Measurements from ENCODE around the gene RIMS4.

The RIMS4 gene

DNA sequence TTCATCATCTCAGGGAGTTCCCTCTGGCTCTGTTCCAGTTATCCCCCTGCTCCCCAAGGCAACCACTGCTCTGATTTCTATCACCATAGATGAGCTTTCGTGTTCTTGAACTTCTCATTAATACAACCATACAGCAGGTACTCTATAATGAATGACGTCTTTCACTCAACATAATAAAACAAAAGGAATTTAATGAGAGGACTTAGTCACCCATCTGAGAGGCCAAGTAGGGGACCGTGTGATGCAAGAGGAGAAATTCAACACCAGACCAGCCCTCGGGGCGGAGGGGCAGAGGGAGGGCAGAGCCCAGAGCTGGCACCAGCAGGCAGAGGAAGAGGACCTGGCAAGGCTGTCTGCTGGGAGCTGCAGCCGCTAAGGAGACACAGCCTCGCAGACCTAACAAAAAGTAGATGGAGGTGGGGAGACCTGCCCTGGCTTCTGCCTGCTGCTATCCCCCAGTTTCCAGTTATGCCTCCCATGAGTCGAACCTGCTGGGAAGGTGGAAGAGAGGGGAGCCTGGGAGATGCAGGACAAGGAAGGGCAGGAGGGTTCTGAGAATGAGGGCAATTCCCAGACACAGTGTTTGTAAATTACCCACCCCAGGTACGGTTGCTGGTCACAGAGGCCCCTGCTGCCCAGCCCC, 81.4 kb downstream of the RIMS4 start:
- H4K20me1 ChIP-seq (ENCODE audit: insufficient read depth, low read length), result no peaks in the 10 kb centered on the region
- H3K9me3 ChIP-seq (ENCODE audit: insufficient read depth, low read length, severe bottlenecking), result no peaks in the 10 kb centered on the region
- H3K27me3 ChIP-seq (ENCODE audit: insufficient read depth, low read length, poor library complexity), result no peaks in the 10 kb centered on the region
- no peak overlapping the region for H2AFZ ChIP-seq (ENCODE audit: low read depth, low read length)
- no peak for ATAC-seq (ENCODE audit: insufficient read depth, low read depth)
- no peaks in the 10 kb centered on the region for H3K36me3 ChIP-seq (ENCODE audit: insufficient read depth, low read length)
- no peak overlapping the region for H3K27ac ChIP-seq (ENCODE audit: low read length)
- no peak overlapping the region for H3K9ac ChIP-seq (ENCODE audit: low read depth, low read length)
- H3K4me3 ChIP-seq (ENCODE audit: low read depth in 1 of 2, low read length in 2 of 2), result no peak overlapping the region
- no peak for DNase-seq
- no peaks in the 10 kb centered on the region for H3K79me2 ChIP-seq (ENCODE audit: insufficient read depth, low read length)
- no peak for TF ChIP-seq EZH2 (IDR thresholded peaks at IDR 0.05; ENCODE audit: borderline replicate concordance, low read depth, low read length, severe bottlenecking)
- TF ChIP-seq, protein P1, sequence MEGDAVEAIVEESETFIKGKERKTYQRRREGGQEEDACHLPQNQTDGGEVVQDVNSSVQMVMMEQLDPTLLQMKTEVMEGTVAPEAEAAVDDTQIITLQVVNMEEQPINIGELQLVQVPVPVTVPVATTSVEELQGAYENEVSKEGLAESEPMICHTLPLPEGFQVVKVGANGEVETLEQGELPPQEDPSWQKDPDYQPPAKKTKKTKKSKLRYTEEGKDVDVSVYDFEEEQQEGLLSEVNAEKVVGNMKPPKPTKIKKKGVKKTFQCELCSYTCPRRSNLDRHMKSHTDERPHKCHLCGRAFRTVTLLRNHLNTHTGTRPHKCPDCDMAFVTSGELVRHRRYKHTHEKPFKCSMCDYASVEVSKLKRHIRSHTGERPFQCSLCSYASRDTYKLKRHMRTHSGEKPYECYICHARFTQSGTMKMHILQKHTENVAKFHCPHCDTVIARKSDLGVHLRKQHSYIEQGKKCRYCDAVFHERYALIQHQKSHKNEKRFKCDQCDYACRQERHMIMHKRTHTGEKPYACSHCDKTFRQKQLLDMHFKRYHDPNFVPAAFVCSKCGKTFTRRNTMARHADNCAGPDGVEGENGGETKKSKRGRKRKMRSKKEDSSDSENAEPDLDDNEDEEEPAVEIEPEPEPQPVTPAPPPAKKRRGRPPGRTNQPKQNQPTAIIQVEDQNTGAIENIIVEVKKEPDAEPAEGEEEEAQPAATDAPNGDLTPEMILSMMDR (IDR thresholded peaks at IDR 0.05; ENCODE audit: borderline replicate concordance, extremely low read depth, low read length, poor library complexity, severe bottlenecking), result no peak
- H3K4me2 ChIP-seq (ENCODE audit: insufficient read depth, low read length), result no peak overlapping the region
- H3K4me1 ChIP-seq (ENCODE audit: insufficient read depth, low read length), result no peaks in the 10 kb centered on the region

DNA sequence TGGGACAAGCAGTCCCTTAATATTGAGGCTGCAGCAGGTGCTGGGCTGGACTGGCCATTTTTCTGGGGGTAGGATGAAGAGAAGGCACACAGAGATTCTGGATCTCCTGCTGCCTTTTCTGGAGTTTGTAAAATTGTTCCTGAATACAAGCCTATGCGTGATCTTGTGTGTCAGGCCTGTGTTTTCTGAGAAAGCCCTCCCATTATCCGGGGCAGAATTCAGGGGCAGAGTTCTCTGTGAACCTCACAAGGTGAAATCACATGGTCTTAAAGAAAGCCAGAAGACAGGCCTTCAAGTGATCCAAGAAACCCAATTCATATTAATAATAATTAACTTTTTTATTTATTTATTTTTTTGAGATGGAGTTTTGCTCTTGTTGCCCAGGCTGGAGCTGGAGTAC, 82.7 kb downstream of the RIMS4 start:
- Histone ChIP-seq H3K4me3 (ENCODE audit: low read depth in 1 of 2, low read length in 2 of 2) (no peak overlapping the region), H3K9ac (ENCODE audit: low read depth, low read length) (no peak overlapping the region), H4K20me1 (ENCODE audit: insufficient read depth, low read length) (no peaks in the 10 kb centered on the region), H3K4me1 (ENCODE audit: insufficient read depth, low read length) (no peaks in the 10 kb centered on the region), H3K4me2 (ENCODE audit: insufficient read depth, low read length) (no peak overlapping the region), H3K27me3 (ENCODE audit: insufficient read depth, low read length, poor library complexity) (no peaks in the 10 kb centered on the region), H3K36me3 (ENCODE audit: insufficient read depth, low read length) (no peaks in the 10 kb centered on the region), H3K79me2 (ENCODE audit: insufficient read depth, low read length) (no peaks in the 10 kb centered on the region), H2AFZ (ENCODE audit: low read depth, low read length) (no peak overlapping the region), H3K9me3 (ENCODE audit: insufficient read depth, low read length, severe bottlenecking) (no peaks in the 10 kb centered on the region), H3K27ac (ENCODE audit: low read length) (no peak overlapping the region)
- DNase-seq, result no peak
- TF ChIP-seq EZH2 (IDR thresholded peaks at IDR 0.05; ENCODE audit: borderline replicate concordance, low read depth, low read length, severe bottlenecking), result no peak
- TF ChIP-seq, protein P1 (IDR thresholded peaks at IDR 0.05; ENCODE audit: borderline replicate concordance, extremely low read depth, low read length, poor library complexity, severe bottlenecking), result no peak
- ATAC-seq (ENCODE audit: insufficient read depth, low read depth), result no peak

DNA sequence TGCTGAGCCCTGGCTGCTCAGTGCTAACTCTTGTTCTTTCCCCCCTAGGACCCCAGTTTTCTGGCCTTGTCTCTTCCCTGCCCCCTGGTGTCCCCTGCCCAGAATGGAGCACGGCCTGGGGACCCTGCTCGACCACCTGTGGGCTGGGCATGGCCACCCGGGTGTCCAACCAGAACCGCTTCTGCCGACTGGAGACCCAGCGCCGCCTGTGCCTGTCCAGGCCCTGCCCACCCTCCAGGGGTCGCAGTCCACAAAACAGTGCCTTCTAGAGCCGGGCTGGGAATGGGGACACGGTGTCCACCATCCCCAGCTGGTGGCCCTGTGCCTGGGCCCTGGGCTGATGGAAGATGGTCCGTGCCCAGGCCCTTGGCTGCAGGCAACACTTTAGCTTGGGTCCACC, 83.3 kb downstream of the RIMS4 start:
- DNase-seq, result no peak
- Histone ChIP-seq H2AFZ (ENCODE audit: low read depth, low read length) (no peak overlapping the region), H3K79me2 (ENCODE audit: insufficient read depth, low read length) (no peaks in the 10 kb centered on the region), H3K27me3 (ENCODE audit: insufficient read depth, low read length, poor library complexity) (no peaks in the 10 kb centered on the region), H3K27ac (ENCODE audit: low read length) (no peak overlapping the region), H4K20me1 (ENCODE audit: insufficient read depth, low read length) (no peaks in the 10 kb centered on the region), H3K4me2 (ENCODE audit: insufficient read depth, low read length) (no peak overlapping the region), H3K9ac (ENCODE audit: low read depth, low read length) (no peak overlapping the region), H3K4me3 (ENCODE audit: low read depth in 1 of 2, low read length in 2 of 2) (no peak overlapping the region), H3K9me3 (ENCODE audit: insufficient read depth, low read length, severe bottlenecking) (no peaks in the 10 kb centered on the region), H3K4me1 (ENCODE audit: insufficient read depth, low read length) (no peaks in the 10 kb centered on the region), H3K36me3 (ENCODE audit: insufficient read depth, low read length) (no peaks in the 10 kb centered on the region)
- TF ChIP-seq, protein P1 (IDR thresholded peaks at IDR 0.05; ENCODE audit: borderline replicate concordance, extremely low read depth, low read length, poor library complexity, severe bottlenecking), result no peak
- TF ChIP-seq EZH2 (IDR thresholded peaks at IDR 0.05; ENCODE audit: borderline replicate concordance, low read depth, low read length, severe bottlenecking), result no peak
- ATAC-seq (ENCODE audit: insufficient read depth, low read depth), result no peak

Measured in DND-41 (cell line).